K562 (cell line): ENCODE data around the gene NT5C1A. TPM values are rescaled to one million over a fixed set of nuclear protein-coding genes. Genes with fewer than 3 reads are reported as not detected.

ENCODE experiments used
- CBFA2T2 ChIP-seq: fragments of 450-650 bp; conservative IDR thresholded peaks from 2 replicates; pipeline ENCODE4 v1.6.1; 2017; ENCODE audit warnings: mild to moderate bottlenecking
- L3MBTL2 ChIP-seq: fragments of 450-650 bp; IDR thresholded peaks from 2 replicates; pipeline ENCODE4 v1.6.1; 2016; ENCODE audit warnings: mild to moderate bottlenecking, moderate library complexity
- MYNN ChIP-seq, 2 experiments: sonication (generic); formaldehyde crosslinking in 1 of 2; IDR thresholded peaks; 2 replicates each; pipeline versions ENCODE4 v1.5.0 to v1.6.1; 2016 to 2020; ENCODE audit warnings: antibody characterized with exemption in 1 of 2, missing genetic modification reagents in 1 of 2
- NCOA6 ChIP-seq: fragments of 450-650 bp; IDR thresholded peaks from 2 replicates; pipeline ENCODE4 v1.6.1; 2017; ENCODE audit warnings: mild to moderate bottlenecking
- PCBP2 ChIP-seq: fragments of 200-400 bp; formaldehyde crosslinking; IDR thresholded peaks from 2 replicates; pipeline ENCODE4 v1.6.1; 2018; ENCODE audit warnings: low read length, low read depth, mild to moderate bottlenecking, moderate library complexity; ENCODE audit not compliant: poor library complexity, severe bottlenecking
- POLR3G ChIP-seq: IDR thresholded peaks from 2 replicates; pipeline ENCODE4 v1.6.1; 2011; ENCODE audit not compliant: insufficient read length, insufficient replicate concordance; ENCODE audit errors: extremely low read depth
- SAFB2 ChIP-seq: fragments of 200-400 bp; formaldehyde crosslinking; IDR thresholded peaks from 2 replicates; pipeline ENCODE4 v1.6.1; 2018; ENCODE audit warnings: borderline replicate concordance, low read length, low read depth, moderate library complexity; ENCODE audit not compliant: severe bottlenecking
- SMARCB1 ChIP-seq: IDR thresholded peaks from 2 replicates; pipeline ENCODE4 v1.6.1; 2011; ENCODE audit warnings: improper control_type of control experiment, low read depth; ENCODE audit not compliant: insufficient read length
- TCF7L2 ChIP-seq: fragments of 150-350 bp; IDR thresholded peaks from 2 replicates; pipeline ENCODE4 v1.6.1; 2016; ENCODE audit warnings: low read depth, mild to moderate bottlenecking, low read length, moderate library complexity
- ZNF76 ChIP-seq: fragments of 250-450 bp; sonication (Bioruptor Pico); IDR thresholded peaks from 2 replicates; pipeline ENCODE4 v1.4.0; 2020; ENCODE audit warnings: mild to moderate bottlenecking, moderate library complexity, borderline replicate concordance
- polyA plus RNA-seq, 8 experiments: library from polyadenylated mRNA; depleted of rRNA in 4 of 8; stranded (reverse) in 5 of 8; unstranded in 3 of 8; fragments of >200 nt; fragmentation: Nextera tagmentation in 2 of 8; fragmentation: Illumina TruSeq in 1 of 8; extraction: Ambion mirVana in 2 of 8; extraction: Trizol in 1 of 8; gene quantifications; 2 replicates each; pipeline versions ENCODE4 v1.2.1 to v1.2.3, GENCODE V29; 2011 to 2014; ENCODE audit warnings: inconsistent platforms in 1 of 8, missing spikeins in 1 of 8
- total RNA-seq, 7 experiments: library from RNA; depleted of rRNA in 6 of 7; stranded (reverse); fragments of >200 nt in 6 of 7; fragmentation: Illumina TruSeq in 2 of 7; extraction: Trizol in 2 of 7; gene quantifications; 2 replicates each; pipeline versions ENCODE4 v1.2.1 to v1.2.3, GENCODE V29; 2011 to 2021; ENCODE audit warnings: low replicate concordance in 1 of 7
- TF ChIP-seq, protein P1 (sequence below): fragments of 250-450 bp; sonication (Bioruptor Pico); IDR thresholded peaks from 2 replicates; pipeline ENCODE4 v1.5.0; 2021; ENCODE audit warnings: mild to moderate bottlenecking, moderate library complexity
- TF ChIP-seq, protein P2 (sequence below): fragments of 150-350 bp; conservative IDR thresholded peaks from 2 replicates; pipeline ENCODE4 v1.6.1; 2014; ENCODE audit warnings: low read length
- TF ChIP-seq, protein P3 (sequence below): fragments of 250-450 bp; sonication (Bioruptor Pico); IDR thresholded peaks from 2 replicates; pipeline ENCODE4 v1.5.0; 2021
- TF ChIP-seq, protein P4 (sequence below): sonication (generic); formaldehyde crosslinking; IDR thresholded peaks from 2 replicates; pipeline ENCODE4 v1.8.0; 2023; ENCODE audit warnings: mild to moderate bottlenecking, missing genetic modification reagents
- TF ChIP-seq, protein P5 (sequence below), 2 experiments: fragments of 250-450 bp in 1 of 2; fragments of 450-650 bp in 1 of 2; sonication (Bioruptor Pico) in 1 of 2; IDR thresholded peaks; 2 replicates each; pipeline versions ENCODE4 v1.6.1 to v1.8.0; 2016 to 2021; ENCODE audit warnings: mild to moderate bottlenecking in 2 of 2, moderate library complexity in 2 of 2, missing compliant biosample characterization in 1 of 2, missing genetic modification characterization in 1 of 2

NT5C1A gene
- total and polyA plus RNA-seq, 9 of the 15 experiments (the other 6 are each of a cell fraction or from before 2014, with no cell fraction given), result not detected

DNA sequence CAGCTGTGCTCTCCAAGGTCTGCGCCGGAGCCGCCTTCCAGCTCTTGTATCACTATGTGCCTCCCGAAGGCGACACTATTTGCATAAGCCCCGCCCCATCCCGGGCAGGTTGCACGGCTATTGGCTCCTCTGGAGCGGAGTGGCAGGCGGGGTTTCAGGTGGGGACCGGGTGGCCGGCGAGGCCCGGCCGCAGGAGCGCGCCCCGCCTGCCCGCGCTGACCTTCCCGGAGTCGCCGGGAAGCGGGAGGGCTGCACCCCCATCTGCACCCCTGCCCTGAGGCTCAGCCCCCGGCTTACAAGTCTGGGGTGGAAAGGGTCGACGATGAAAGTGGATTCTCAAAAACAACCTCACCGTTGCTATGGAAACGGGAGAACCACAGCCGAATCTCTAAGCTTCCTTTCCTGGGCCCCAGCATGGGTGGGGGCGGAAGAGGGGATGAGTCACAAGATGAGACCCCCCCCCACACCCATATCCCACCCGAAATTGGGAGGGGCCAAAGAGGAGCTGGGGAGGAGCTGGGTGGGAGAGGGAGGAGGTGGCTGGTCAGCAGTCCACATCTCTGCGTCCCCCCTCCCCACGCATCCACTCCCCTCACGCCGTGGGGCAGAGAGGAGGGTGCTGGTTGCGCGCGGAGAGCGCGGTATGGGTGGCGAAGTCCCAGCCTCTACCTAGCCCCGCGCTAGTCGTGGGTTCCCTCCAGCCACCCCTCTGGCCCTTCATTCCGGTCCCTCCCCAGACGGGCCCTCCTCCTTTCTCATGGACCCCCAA, 19.7 kb upstream of the NT5C1A start, which contains the start of gene HPCAL4 (continued):
- TF ChIP-seq, protein P1, sequence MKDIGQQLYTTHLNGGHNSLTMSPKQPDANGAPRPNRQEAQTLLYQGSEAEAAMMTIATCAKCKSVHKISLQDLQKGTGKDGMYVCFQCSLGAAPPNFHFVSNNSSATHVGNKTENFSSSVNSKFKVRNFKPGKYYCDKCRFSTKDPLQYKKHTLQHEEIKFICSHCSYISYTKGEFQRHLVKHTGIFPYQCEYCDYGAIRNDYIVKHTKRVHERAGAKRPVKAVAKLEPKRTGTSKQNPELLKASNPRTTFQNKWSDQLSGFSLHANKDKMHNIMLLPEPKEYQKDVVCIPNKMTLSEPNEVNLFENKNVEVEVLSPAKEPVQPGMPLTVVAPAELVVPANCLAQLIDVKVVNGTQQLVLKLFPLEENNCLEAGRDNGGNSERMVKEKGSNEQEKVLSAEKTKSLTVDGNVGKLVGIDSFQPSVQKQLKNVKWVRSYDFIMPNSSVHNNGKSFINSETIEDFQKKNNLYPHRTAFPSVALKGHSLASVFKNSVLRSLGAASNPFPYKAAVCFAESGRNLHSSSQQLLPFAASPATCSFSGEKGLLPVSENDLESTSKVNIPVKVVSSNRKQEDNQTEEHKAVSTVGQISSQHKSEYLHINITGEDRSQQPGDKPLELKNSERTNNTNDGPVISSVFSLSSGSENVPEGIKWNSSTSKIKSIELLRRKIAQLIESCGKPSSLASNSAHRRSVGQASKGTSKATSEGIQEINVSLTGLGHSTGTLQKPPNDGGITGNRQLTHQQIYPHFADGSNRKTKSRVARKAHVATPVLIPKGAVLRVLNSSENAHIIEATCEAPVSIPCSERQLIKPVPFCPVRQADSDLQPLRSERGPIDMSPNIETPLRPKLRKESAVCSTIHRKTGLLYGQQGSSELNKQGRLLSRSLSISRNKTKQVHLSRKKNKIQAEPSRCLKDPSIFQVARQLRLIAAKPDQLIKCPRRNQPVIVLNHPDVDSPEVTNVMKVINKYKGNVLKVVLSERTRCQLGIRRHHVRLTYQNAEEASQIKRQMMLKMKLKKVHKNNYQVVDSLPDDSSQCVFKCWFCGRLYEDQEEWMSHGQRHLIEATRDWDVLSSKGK (CRISPR knock-in tag), result no peak
- no peak for TF ChIP-seq SMARCB1
- TF ChIP-seq MYNN (IDR thresholded peaks at IDR 0.05), result no peak
- no peak for TF ChIP-seq MYNN (CRISPR knock-in tag; IDR thresholded peaks at IDR 0.05)
- TF ChIP-seq L3MBTL2, result peak; percentile 72
- TF ChIP-seq, protein P2, sequence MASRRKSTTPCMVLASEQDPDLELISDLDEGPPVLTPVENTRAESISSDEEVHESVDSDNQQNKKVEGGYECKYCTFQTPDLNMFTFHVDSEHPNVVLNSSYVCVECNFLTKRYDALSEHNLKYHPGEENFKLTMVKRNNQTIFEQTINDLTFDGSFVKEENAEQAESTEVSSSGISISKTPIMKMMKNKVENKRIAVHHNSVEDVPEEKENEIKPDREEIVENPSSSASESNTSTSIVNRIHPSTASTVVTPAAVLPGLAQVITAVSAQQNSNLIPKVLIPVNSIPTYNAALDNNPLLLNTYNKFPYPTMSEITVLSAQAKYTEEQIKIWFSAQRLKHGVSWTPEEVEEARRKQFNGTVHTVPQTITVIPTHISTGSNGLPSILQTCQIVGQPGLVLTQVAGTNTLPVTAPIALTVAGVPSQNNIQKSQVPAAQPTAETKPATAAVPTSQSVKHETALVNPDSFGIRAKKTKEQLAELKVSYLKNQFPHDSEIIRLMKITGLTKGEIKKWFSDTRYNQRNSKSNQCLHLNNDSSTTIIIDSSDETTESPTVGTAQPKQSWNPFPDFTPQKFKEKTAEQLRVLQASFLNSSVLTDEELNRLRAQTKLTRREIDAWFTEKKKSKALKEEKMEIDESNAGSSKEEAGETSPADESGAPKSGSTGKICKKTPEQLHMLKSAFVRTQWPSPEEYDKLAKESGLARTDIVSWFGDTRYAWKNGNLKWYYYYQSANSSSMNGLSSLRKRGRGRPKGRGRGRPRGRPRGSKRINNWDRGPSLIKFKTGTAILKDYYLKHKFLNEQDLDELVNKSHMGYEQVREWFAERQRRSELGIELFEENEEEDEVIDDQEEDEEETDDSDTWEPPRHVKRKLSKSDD, result no peak
- TF ChIP-seq ZNF76 (CRISPR knock-in tag), result no peak
- TF ChIP-seq, protein P3, sequence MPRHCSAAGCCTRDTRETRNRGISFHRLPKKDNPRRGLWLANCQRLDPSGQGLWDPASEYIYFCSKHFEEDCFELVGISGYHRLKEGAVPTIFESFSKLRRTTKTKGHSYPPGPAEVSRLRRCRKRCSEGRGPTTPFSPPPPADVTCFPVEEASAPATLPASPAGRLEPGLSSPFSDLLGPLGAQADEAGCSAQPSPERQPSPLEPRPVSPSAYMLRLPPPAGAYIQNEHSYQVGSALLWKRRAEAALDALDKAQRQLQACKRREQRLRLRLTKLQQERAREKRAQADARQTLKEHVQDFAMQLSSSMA (CRISPR knock-in tag), result no peak
- TF ChIP-seq, protein P4, sequence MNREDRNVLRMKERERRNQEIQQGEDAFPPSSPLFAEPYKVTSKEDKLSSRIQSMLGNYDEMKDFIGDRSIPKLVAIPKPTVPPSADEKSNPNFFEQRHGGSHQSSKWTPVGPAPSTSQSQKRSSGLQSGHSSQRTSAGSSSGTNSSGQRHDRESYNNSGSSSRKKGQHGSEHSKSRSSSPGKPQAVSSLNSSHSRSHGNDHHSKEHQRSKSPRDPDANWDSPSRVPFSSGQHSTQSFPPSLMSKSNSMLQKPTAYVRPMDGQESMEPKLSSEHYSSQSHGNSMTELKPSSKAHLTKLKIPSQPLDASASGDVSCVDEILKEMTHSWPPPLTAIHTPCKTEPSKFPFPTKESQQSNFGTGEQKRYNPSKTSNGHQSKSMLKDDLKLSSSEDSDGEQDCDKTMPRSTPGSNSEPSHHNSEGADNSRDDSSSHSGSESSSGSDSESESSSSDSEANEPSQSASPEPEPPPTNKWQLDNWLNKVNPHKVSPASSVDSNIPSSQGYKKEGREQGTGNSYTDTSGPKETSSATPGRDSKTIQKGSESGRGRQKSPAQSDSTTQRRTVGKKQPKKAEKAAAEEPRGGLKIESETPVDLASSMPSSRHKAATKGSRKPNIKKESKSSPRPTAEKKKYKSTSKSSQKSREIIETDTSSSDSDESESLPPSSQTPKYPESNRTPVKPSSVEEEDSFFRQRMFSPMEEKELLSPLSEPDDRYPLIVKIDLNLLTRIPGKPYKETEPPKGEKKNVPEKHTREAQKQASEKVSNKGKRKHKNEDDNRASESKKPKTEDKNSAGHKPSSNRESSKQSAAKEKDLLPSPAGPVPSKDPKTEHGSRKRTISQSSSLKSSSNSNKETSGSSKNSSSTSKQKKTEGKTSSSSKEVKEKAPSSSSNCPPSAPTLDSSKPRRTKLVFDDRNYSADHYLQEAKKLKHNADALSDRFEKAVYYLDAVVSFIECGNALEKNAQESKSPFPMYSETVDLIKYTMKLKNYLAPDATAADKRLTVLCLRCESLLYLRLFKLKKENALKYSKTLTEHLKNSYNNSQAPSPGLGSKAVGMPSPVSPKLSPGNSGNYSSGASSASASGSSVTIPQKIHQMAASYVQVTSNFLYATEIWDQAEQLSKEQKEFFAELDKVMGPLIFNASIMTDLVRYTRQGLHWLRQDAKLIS, result no peak
- TF ChIP-seq POLR3G, result no peak
- no peak for TF ChIP-seq TCF7L2
- TF ChIP-seq SAFB2, result no peak
- no peak for TF ChIP-seq PCBP2
- TF ChIP-seq, protein P5, sequence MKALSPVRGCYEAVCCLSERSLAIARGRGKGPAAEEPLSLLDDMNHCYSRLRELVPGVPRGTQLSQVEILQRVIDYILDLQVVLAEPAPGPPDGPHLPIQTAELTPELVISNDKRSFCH (CRISPR knock-in tag; IDR thresholded peaks at IDR 0.05), result no peak
- TF ChIP-seq, protein P5 (tag; IDR thresholded peaks at IDR 0.05), result no peak
- TF ChIP-seq CBFA2T2, result no peak
- no peak for TF ChIP-seq NCOA6
